Measurements from ENCODE around the gene FGF2.
A peak's percentile ranks its signal among the peaks of the same experiment; 100 is the strongest.

The FGF2 gene

DNA sequence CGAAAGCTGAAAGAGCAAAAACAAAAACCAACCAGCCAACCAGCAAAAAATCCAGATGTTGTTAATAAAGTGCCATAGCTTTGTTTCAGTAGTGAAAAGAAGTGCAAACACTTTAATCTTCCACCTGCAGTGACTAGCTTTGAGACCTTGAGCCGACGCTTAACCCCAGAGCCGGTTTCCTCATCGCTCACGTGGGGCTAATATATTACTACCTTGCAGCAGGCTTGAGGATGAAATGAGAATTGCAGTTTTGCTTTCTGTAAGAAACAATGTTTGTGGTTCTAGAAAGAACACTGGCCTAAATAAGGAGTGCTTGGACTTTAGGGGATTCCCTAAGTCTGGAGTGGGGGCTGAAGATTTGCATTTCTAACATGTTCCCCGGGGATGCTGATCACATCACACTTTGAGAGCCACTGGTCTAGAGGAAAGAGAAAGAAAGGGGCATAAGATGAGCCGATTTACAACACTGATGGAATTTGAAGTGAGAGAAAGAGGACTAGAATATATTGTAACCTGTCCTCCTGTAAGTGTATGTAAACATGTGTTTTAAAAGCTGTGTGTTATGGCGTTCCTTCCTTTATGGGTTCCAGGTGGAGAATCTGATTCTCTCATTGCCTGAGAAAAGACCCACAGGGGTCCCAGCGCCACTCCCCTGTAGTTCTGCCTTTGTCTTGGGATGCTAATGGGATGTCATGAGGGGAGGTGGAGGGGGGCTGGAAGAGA lies 1.4 kb downstream of the FGF2 start:
- peak overlapping the region; percentile 49 for H3K4me3 ChIP-seq (replicated peaks; ENCODE audit: insufficient read depth, low read length)
- DNase-seq (ENCODE audit: low read depth in 1 of 2, low spot score in 1 of 2): peak in 1 of 2 experiments; percentile 35
- H3K27me3 ChIP-seq (ENCODE audit: insufficient read depth, poor library complexity, severe bottlenecking): peaks cover 36% of the 10 kb centered on the region
- no peak for TF ChIP-seq POLR2AphosphoS5 (IDR thresholded peaks at IDR 0.05; ENCODE audit: low read depth)
- no peak for TF ChIP-seq SPI1 (IDR thresholded peaks at IDR 0.05; ENCODE audit: borderline replicate concordance, low read depth)
- TF ChIP-seq, protein P1, sequence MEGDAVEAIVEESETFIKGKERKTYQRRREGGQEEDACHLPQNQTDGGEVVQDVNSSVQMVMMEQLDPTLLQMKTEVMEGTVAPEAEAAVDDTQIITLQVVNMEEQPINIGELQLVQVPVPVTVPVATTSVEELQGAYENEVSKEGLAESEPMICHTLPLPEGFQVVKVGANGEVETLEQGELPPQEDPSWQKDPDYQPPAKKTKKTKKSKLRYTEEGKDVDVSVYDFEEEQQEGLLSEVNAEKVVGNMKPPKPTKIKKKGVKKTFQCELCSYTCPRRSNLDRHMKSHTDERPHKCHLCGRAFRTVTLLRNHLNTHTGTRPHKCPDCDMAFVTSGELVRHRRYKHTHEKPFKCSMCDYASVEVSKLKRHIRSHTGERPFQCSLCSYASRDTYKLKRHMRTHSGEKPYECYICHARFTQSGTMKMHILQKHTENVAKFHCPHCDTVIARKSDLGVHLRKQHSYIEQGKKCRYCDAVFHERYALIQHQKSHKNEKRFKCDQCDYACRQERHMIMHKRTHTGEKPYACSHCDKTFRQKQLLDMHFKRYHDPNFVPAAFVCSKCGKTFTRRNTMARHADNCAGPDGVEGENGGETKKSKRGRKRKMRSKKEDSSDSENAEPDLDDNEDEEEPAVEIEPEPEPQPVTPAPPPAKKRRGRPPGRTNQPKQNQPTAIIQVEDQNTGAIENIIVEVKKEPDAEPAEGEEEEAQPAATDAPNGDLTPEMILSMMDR (IDR thresholded peaks at IDR 0.05; ENCODE audit: insufficient read depth, low read length): no peak
- TF ChIP-seq GABPA (IDR thresholded peaks at IDR 0.05; ENCODE audit: low read depth): no peak
- TF ChIP-seq, protein P2, sequence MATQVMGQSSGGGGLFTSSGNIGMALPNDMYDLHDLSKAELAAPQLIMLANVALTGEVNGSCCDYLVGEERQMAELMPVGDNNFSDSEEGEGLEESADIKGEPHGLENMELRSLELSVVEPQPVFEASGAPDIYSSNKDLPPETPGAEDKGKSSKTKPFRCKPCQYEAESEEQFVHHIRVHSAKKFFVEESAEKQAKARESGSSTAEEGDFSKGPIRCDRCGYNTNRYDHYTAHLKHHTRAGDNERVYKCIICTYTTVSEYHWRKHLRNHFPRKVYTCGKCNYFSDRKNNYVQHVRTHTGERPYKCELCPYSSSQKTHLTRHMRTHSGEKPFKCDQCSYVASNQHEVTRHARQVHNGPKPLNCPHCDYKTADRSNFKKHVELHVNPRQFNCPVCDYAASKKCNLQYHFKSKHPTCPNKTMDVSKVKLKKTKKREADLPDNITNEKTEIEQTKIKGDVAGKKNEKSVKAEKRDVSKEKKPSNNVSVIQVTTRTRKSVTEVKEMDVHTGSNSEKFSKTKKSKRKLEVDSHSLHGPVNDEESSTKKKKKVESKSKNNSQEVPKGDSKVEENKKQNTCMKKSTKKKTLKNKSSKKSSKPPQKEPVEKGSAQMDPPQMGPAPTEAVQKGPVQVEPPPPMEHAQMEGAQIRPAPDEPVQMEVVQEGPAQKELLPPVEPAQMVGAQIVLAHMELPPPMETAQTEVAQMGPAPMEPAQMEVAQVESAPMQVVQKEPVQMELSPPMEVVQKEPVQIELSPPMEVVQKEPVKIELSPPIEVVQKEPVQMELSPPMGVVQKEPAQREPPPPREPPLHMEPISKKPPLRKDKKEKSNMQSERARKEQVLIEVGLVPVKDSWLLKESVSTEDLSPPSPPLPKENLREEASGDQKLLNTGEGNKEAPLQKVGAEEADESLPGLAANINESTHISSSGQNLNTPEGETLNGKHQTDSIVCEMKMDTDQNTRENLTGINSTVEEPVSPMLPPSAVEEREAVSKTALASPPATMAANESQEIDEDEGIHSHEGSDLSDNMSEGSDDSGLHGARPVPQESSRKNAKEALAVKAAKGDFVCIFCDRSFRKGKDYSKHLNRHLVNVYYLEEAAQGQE (IDR thresholded peaks at IDR 0.05; ENCODE audit: insufficient replicate concordance, low read depth): no peak
- no peak overlapping the region for H3K27ac ChIP-seq (replicated peaks)

DNA sequence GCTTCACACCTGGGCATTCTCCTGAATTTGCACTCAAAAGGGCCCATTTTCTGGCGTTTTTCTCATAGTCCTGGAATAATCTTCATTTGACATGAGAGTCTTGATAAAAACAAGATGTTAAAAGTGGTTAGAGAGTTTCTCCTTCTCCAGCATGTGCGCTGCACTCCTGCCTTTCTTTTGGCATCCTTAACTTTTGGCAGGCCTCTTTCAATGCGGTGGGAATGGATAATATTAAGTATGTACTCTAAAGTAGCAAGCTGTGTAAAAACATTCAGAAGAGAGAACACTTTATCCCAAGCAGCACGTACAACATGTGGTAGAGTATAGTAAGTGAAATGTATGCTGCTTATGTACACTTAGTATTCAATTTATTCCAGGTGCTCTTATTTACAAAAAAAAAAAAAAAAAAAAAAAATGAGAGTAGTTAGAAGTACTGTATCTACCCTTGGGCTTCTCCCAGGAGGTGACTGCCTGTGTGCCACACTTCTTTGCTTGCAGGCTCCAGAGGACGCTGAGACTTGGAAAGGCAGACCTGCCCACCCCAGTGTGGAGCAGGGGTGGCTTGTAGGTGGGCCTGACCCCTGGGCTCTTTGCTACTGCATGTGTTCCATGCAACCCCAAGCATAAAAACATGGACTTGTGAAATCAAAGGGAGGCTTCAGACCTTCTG lies 3.9 kb downstream of the FGF2 start:
- H3K27ac ChIP-seq (replicated peaks): no peak overlapping the region
- no peak overlapping the region for H3K4me3 ChIP-seq (replicated peaks; ENCODE audit: insufficient read depth, low read length)
- H3K27me3 ChIP-seq (ENCODE audit: insufficient read depth, poor library complexity, severe bottlenecking): peaks cover 31% of the 10 kb centered on the region
- TF ChIP-seq, protein P1 (IDR thresholded peaks at IDR 0.05; ENCODE audit: insufficient read depth, low read length): no peak
- TF ChIP-seq, protein P2 (IDR thresholded peaks at IDR 0.05; ENCODE audit: insufficient replicate concordance, low read depth): no peak
- TF ChIP-seq SPI1 (IDR thresholded peaks at IDR 0.05; ENCODE audit: borderline replicate concordance, low read depth): no peak
- no peak for TF ChIP-seq POLR2AphosphoS5 (IDR thresholded peaks at IDR 0.05; ENCODE audit: low read depth)
- no peak for TF ChIP-seq GABPA (IDR thresholded peaks at IDR 0.05; ENCODE audit: low read depth)
- DNase-seq (ENCODE audit: low read depth in 1 of 2, low spot score in 1 of 2): no peak

DNA sequence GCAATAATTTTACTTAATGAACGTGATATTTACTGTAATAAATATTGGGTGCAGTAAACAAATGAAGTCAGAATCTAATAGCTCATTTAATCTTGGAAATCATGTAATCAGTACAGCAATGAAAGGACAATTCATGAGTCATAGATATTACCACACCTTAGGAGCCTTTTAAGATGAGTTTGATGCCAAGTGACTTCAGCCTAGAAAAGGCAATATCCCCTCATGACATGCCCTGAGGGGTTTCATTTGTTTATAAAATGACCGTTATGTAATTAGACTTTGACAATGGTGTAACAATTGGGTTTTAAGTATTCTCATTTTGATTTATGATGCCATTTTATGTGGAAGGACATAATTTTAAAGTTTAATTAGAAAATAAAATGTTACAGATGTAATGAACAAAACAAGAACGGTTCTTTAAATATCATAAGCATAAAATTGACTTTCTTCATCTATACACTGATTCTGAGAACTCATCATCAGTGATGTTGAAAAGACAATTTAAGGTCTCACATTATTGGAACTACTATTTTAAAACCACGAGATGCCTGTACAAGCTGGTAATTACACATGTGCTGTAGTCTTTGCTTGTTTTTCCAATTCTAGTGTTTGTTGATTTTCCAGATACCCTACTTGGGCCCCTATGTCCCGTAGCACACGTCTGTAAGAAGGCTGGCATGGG lies 5.0 kb downstream of the FGF2 start:
- no peak for DNase-seq (ENCODE audit: low read depth in 1 of 2, low spot score in 1 of 2)
- TF ChIP-seq, protein P1 (IDR thresholded peaks at IDR 0.05; ENCODE audit: insufficient read depth, low read length): no peak
- TF ChIP-seq, protein P2 (IDR thresholded peaks at IDR 0.05; ENCODE audit: insufficient replicate concordance, low read depth): no peak
- TF ChIP-seq GABPA (IDR thresholded peaks at IDR 0.05; ENCODE audit: low read depth): no peak
- TF ChIP-seq POLR2AphosphoS5 (IDR thresholded peaks at IDR 0.05; ENCODE audit: low read depth): no peak
- TF ChIP-seq SPI1 (IDR thresholded peaks at IDR 0.05; ENCODE audit: borderline replicate concordance, low read depth): no peak
- H3K27me3 ChIP-seq (ENCODE audit: insufficient read depth, poor library complexity, severe bottlenecking): peaks cover 24% of the 10 kb centered on the region
- no peak overlapping the region for H3K4me3 ChIP-seq (replicated peaks; ENCODE audit: insufficient read depth, low read length)
- no peak overlapping the region for H3K27ac ChIP-seq (replicated peaks)

Data from HL-60 (cell line).